ENCODE data around the gene MED13. TPM values are rescaled to one million over a fixed set of nuclear protein-coding genes. Genes with fewer than 3 reads are reported as not detected.

Gene MED13
- total RNA-seq, 4 donors from 2014 or later, result 67.3 to 114 (median 79.8) TPM

DNA sequence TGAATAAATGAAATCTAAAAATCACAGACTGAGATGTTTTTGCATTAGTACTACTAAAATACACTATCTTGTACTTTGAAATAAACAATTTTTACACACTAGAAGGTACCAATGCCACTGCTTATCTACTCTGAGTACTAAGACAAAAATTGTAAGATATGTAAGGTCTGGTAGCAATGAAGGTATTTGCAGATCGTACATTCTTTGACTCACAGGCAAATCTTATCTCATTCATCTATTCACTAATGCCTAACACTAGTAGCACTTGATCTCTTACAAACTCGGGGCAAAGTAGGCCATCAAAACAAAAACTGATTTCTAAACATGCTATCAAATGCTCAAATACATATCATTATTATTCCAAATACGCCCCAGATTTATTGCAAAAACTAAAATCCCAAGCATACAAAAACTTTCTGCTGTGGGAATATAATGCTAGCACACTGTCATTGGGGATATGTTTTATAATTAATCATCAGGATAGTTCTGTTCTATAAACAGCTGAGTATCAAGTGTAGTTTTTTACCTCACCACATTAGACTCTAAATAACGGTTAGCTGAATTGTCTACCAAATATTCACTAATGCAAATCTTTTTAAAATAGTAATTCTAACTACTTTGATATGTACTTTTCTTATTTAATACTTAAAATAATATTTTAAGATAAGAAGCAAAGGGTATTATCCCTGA is 68.0 kb downstream of the MED13 start:
- TF ChIP-seq, protein P1, sequence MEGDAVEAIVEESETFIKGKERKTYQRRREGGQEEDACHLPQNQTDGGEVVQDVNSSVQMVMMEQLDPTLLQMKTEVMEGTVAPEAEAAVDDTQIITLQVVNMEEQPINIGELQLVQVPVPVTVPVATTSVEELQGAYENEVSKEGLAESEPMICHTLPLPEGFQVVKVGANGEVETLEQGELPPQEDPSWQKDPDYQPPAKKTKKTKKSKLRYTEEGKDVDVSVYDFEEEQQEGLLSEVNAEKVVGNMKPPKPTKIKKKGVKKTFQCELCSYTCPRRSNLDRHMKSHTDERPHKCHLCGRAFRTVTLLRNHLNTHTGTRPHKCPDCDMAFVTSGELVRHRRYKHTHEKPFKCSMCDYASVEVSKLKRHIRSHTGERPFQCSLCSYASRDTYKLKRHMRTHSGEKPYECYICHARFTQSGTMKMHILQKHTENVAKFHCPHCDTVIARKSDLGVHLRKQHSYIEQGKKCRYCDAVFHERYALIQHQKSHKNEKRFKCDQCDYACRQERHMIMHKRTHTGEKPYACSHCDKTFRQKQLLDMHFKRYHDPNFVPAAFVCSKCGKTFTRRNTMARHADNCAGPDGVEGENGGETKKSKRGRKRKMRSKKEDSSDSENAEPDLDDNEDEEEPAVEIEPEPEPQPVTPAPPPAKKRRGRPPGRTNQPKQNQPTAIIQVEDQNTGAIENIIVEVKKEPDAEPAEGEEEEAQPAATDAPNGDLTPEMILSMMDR (IDR thresholded peaks at IDR 0.05; ENCODE audit: low read depth), result no peak

DNA sequence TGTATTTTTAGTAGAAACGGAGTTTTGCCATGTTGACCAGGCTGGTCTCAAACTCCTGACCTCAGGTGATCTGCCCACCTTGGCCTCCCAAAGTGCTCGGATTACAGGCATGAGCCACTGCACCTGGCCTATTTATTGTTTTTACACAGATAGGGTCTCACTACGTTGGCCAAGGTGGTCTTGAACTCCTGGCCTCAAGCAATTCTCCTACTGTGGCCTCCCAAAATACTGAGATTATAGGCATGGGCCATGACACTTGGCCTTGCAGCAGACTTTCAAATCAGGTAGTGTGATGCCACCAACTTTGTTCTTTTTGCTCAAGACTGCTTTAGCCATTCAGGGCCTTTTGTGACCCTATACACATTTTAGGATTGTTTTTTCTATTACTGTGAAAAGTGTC is 75.6 kb downstream of the MED13 start:
- TF ChIP-seq, protein P1 (IDR thresholded peaks at IDR 0.05; ENCODE audit: low read depth), result no peak

DNA sequence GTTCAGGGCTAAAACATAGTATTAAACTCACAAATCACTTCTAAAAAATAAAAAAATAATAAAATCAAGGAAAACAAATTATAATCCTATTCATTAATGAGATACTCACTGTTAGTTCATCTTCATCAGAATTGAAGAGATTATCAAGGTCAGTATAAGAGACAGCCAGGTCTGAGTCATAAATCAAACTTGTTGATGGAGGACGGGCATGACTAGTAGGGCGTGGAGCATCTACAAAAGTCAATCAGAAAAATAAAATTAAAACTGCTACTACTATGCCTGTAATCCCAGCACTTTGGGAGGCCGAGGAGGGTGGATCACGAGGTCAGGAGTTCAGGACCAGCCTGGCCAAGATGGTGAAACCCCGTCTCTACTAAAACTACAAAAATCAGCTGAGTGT is 78.2 kb downstream of the MED13 start:
- TF ChIP-seq, protein P1 (IDR thresholded peaks at IDR 0.05; ENCODE audit: low read depth), result no peak

DNA sequence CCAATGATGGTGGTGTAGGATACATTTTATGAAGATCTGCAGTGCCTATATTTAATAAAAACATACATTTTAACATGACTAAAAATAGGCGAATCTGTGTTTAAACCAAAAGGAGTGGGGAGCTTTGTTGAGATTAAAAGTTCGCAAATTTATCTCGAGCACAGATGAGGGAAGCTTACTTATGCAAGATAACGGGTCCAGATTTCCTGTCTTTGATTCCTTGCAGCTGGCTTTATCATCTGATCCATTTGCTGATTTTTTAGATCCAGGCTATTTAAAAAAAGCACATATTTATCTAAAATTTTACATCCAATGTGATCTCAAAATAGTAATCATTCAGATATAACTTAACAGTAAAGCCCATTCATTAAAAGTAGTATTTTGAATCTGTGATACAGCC is 80.3 kb downstream of the MED13 start:
- TF ChIP-seq, protein P1 (IDR thresholded peaks at IDR 0.05; ENCODE audit: low read depth), result no peak

DNA sequence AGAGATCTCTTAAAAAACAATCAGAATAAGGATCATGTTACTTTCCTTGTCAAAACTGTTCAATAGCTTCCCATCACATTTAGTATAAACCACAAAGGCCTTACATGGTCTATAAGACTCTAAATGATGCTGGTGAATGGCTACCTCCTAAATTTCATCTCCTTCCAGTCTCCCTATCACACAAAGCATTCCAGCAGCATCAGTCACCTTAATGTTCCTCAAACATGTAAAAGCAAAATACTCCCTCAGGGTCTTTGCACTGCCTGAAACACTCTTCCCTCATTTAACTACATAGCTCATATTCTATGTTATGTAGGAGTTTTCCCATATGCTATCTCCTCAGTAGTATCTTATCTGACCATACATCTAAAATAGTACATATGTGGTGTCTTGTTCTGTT is 83.8 kb downstream of the MED13 start:
- TF ChIP-seq, protein P1 (IDR thresholded peaks at IDR 0.05; ENCODE audit: low read depth), result no peak

DNA sequence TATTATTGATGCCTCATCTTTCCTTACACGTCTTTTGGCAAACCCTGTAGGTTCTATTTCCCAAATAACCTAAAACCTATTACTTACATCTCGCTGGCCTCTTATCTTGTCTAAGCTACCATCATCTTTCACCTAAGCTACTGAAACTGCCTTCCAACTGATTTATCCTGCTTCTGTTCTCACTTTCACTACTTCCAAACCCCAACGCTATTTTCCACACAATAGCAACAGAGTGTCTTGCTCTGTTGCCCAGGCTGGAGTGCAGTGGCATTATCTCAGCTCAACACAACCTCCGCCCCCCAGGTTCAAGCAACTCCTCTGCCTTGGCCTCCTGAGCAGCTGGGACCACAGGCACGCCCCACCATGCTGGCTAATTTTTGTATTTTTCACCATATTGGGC is 84.5 kb downstream of the MED13 start:
- TF ChIP-seq, protein P1 (IDR thresholded peaks at IDR 0.05; ENCODE audit: low read depth), result no peak

DNA sequence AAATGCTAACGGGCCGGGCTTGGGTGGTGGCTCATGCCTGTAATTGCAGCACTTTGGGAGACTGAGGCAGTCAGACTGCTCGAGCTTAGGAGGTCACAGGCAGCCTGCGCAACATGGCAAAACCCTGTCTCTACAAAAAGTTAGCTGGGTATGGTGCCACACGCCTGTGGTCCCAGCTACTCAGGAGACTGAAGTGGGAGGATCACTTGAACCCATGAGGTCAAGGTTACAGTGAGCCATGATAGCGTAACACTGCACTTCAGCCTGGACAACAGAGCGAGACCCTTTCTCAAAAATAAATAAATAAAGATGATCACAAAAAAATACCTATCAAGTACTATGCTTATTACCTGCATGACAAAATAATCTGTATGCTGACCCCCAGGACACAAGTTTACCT is 91.0 kb downstream of the MED13 start:
- TF ChIP-seq, protein P1 (IDR thresholded peaks at IDR 0.05; ENCODE audit: low read depth), result no peak
